Smooth muscle cell (in vitro differentiated cells): ENCODE data around the gene MAST2. TPM values are rescaled to one million over a fixed set of nuclear protein-coding genes. Genes with fewer than 3 reads are reported as not detected.

Experiments used
- DNase-seq: peaks from one replicate; lab custom pipeline; 2025; ENCODE audit not compliant: unreplicated experiment; lab: John Stamatoyannopoulos, UW
- H2AFZ ChIP-seq: fragments of 200-600 bp; sonication (generic); 2 replicates; pipeline ENCODE4 v1.6.0; 2016; ENCODE audit warnings: antibody characterized with exemption, low read depth, mild to moderate bottlenecking
- H3F3A ChIP-seq: fragments of 200-600 bp; sonication (generic); 2 replicates; pipeline ENCODE4 v1.6.0; 2017; ENCODE audit warnings: antibody characterized with exemption, low read depth
- H3K27ac ChIP-seq: fragments of 200-600 bp; sonication (generic); 2 replicates; pipeline ENCODE4 v1.5.1; 2016; ENCODE audit warnings: low read depth, mild to moderate bottlenecking
- H3K27me3 ChIP-seq: fragments of 200-600 bp; sonication (generic); 2 replicates; pipeline ENCODE4 v1.6.1; 2016; ENCODE audit warnings: low read depth, mild to moderate bottlenecking
- H3K36me3 ChIP-seq: fragments of 200-600 bp; sonication (generic); 2 replicates; pipeline ENCODE4 v1.5.1; 2016; ENCODE audit warnings: low read depth
- H3K4me1 ChIP-seq: fragments of 200-600 bp; sonication (generic); 2 replicates; pipeline ENCODE4 v1.5.1; 2016; ENCODE audit warnings: low read depth
- H3K4me2 ChIP-seq: fragments of 200-600 bp; sonication (generic); 2 replicates; pipeline ENCODE4 v1.6.0; 2016; ENCODE audit warnings: mild to moderate bottlenecking
- H3K4me3 ChIP-seq: fragments of 200-600 bp; sonication (generic); 2 replicates; pipeline ENCODE4 v1.5.1; 2016; ENCODE audit warnings: mild to moderate bottlenecking
- H3K79me2 ChIP-seq: fragments of 200-600 bp; sonication (generic); 2 replicates; pipeline ENCODE4 v1.6.0; 2016; ENCODE audit warnings: low read depth, mild to moderate bottlenecking
- H3K9ac ChIP-seq: fragments of 200-600 bp; sonication (generic); 2 replicates; pipeline ENCODE4 v1.6.0; 2016; ENCODE audit warnings: low read depth
- H3K9me3 ChIP-seq: fragments of 200-600 bp; sonication (generic); replicated peaks from 2 replicates; pipeline ENCODE4 v1.5.1; 2016; ENCODE audit warnings: low read depth
- H4K20me1 ChIP-seq: fragments of 200-600 bp; sonication (generic); 2 replicates; pipeline ENCODE4 v1.6.0; 2016; ENCODE audit warnings: low read depth
- WGBS: methylation state at CpG from one replicate; pipeline ENCODE4 v1.1.7; 2016; ENCODE audit warnings: low lambda C conversion rate; 5-methylcytosine and 5-hydroxymethylcytosine counted together
- polyA plus RNA-seq: library from polyadenylated mRNA; unstranded; fragments of >200 nt; fragmentation: Nextera tagmentation; extraction: Ambion mirVana; gene quantifications from 2 replicates; pipeline ENCODE4 v1.2.1, GENCODE V29; 2016
- total RNA-seq: library from RNA; depleted of rRNA; stranded (reverse); fragments of >200 nt; gene quantifications from 2 replicates; pipeline ENCODE4 v1.2.3, GENCODE V29; 2014
- TF ChIP-seq, protein P1 (sequence below): fragments of 200-600 bp; sonication (generic); IDR thresholded peaks from 2 replicates; pipeline ENCODE4 v1.5.1; 2017; ENCODE audit warnings: borderline replicate concordance, mild to moderate bottlenecking, antibody characterized with exemption; ENCODE audit not compliant: insufficient read depth, poor library complexity, severe bottlenecking

Gene MAST2
- total and polyA plus RNA-seq, 2 experiments from 2014 or later, result 18.4 to 26.2 TPM

DNA sequence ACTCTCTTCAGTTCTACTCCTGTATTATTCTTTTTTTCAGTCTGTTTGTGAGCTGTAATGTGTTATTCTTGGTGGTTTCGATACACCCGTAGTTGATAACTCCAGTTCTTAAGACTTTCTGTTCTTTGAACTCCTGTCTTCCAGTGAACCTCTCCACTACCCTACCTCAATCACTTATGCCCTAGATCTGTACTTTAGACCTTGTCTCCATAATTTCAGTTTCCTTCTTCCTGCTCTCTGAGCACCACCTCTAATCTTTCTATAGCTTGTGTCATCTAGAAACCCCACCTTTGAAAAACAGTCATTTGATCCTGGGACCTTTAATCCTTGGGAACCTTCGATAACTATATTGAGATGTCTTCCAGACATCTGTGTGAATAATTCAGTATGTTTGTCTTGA lies 169.7 kb downstream of the MAST2 start:
- Histone ChIP-seq H3K79me2 (no peaks in the 10 kb centered on the region), H3K27me3 (no peaks in the 10 kb centered on the region), H3K4me1 (no peaks in the 10 kb centered on the region), H3K36me3 (no peaks in the 10 kb centered on the region), H3K4me2 (no peak overlapping the region), H2AFZ (no peak overlapping the region), H3K9ac (no peak overlapping the region), H3F3A (no peaks in the 10 kb centered on the region), H3K9me3 (no peaks in the 10 kb centered on the region), H3K4me3 (no peak overlapping the region), H4K20me1 (no peaks in the 10 kb centered on the region), H3K27ac (no peak overlapping the region)
- 97% methylated on average over 3 of the region's 3 CpGs for WGBS
- no peak for DNase-seq
- TF ChIP-seq, protein P1, sequence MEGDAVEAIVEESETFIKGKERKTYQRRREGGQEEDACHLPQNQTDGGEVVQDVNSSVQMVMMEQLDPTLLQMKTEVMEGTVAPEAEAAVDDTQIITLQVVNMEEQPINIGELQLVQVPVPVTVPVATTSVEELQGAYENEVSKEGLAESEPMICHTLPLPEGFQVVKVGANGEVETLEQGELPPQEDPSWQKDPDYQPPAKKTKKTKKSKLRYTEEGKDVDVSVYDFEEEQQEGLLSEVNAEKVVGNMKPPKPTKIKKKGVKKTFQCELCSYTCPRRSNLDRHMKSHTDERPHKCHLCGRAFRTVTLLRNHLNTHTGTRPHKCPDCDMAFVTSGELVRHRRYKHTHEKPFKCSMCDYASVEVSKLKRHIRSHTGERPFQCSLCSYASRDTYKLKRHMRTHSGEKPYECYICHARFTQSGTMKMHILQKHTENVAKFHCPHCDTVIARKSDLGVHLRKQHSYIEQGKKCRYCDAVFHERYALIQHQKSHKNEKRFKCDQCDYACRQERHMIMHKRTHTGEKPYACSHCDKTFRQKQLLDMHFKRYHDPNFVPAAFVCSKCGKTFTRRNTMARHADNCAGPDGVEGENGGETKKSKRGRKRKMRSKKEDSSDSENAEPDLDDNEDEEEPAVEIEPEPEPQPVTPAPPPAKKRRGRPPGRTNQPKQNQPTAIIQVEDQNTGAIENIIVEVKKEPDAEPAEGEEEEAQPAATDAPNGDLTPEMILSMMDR, result no peak

DNA sequence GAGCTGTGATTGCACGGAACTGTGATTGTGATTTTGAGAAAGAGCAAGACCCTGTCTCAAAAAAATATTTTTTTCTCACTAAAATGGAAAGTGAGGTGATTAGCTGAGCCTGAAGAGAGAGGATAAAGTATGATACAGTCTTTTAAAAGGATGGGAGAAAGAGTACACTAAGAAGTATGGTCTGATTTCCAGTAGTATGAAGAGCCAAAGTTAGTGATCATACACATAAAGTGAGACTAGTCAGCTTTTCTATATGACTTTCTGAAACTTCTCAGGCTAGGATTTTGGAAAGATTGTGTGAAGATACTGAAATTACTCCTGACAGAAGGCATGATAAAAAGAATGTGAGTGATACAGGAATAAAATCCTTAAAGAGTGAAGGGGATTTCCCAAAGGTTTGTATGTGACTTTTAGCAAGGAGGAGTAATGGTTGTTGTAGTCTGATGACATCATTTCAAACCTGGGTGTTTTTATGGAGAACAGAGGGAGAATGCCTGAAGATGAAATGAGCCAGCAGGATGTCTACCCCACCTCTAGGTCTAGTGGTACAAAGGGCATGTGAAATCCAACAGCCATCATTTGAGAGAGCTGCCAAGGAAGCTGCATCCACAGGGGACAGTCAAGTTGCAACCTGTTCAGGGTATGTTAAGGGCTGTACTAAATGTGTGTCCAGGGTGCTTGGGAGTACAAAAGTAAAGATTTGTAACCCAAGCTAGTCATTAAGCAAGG lies 171.3 kb downstream of the MAST2 start:
- Histone ChIP-seq H3K9ac (no peak overlapping the region), H3K4me2 (no peak overlapping the region), H3K9me3 (no peaks in the 10 kb centered on the region), H3K36me3 (no peaks in the 10 kb centered on the region), H3K79me2 (no peaks in the 10 kb centered on the region), H3K4me1 (no peaks in the 10 kb centered on the region), H3K27ac (no peak overlapping the region), H3F3A (no peaks in the 10 kb centered on the region), H4K20me1 (no peaks in the 10 kb centered on the region), H3K27me3 (no peaks in the 10 kb centered on the region), H2AFZ (no peak overlapping the region), H3K4me3 (no peak overlapping the region)
- TF ChIP-seq, protein P1, result no peak
- DNase-seq, result no peak
- WGBS, result 87% methylated on average over 1 of the region's 1 CpG

DNA sequence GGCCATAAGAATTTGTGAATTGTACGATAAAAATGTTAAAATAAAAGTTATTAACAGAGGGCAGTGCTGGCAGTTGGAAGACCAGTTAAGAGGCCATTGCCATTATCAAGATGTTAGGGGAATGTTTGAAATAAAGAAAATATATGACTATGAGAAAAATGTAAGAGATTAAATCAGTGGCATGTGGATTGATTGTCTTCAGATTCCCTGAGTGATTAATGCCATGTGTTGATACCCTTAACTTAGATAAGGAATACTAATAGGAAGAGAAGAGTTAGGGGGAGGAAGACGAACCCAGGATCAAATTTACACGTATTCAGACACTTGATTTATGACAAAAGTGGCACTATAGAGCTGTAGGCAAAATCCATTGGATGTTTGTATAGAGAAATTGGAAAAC lies 173.2 kb downstream of the MAST2 start:
- Histone ChIP-seq H3K4me2 (no peak overlapping the region), H3K79me2 (no peaks in the 10 kb centered on the region), H3K4me1 (no peaks in the 10 kb centered on the region), H3F3A (no peaks in the 10 kb centered on the region), H3K27me3 (no peaks in the 10 kb centered on the region), H3K4me3 (no peak overlapping the region), H3K36me3 (no peaks in the 10 kb centered on the region), H3K9me3 (no peaks in the 10 kb centered on the region), H3K27ac (no peak overlapping the region), H3K9ac (no peak overlapping the region), H2AFZ (no peak overlapping the region), H4K20me1 (no peaks in the 10 kb centered on the region)
- 90% methylated on average over 3 of the region's 3 CpGs for WGBS
- DNase-seq, result no peak
- TF ChIP-seq, protein P1, result no peak
